Amygdala (tissue), 56 donors: Measurements from ENCODE around the gene ANAPC10.
"Not testable (repeated sequence)": the region's sequence is repeated elsewhere in the genome, so short reads cannot be mapped to it uniquely, and the experiment has no call there.

Experiments
- DNase-seq, 56 donors: peaks; one replicate each; lab custom pipeline; 2025; lab: John Stamatoyannopoulos, UW

Gene ANAPC10

DNA sequence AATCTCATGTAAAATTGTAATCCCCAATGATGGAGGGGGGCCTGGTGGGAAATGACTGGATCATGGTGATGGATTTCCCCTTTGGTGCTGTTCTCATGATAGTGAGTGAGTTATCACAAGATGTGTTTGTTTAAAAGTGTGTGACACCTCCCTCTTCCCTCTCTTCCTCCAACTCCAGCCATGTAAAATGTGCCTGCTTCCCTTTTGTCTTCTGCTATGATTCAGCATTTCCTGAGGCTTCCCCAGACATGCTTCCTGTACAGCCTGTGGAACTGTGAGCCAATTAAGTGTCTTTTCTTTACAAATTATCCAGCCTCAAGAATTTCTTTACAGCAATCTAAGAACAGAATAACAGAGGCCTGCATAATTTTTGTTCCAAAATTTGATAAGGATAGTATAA, 85.2 kb downstream of the ANAPC10 start:
- peak in 1 of 56 donors; percentile 2 for DNase-seq

- no peak for DNase-seq
These were observed 86.4 kb downstream of the ANAPC10 start for GRCh38 chr4:145011636-145012035.

- not testable (repeated sequence) for DNase-seq
These were observed 87.7 kb downstream of the ANAPC10 start for GRCh38 chr4:145010315-145010714.

GRCh38 chr4:145003675-145004074, 94.3 kb downstream of the ANAPC10 start:
- DNase-seq = no peak

GRCh38 chr4:145001635-145002034, 96.4 kb downstream of the ANAPC10 start:
- DNase-seq = no peak

GRCh38 chr4:145000656-145001055, 97.3 kb downstream of the ANAPC10 start:
- not testable (repeated sequence) for DNase-seq

DNA sequence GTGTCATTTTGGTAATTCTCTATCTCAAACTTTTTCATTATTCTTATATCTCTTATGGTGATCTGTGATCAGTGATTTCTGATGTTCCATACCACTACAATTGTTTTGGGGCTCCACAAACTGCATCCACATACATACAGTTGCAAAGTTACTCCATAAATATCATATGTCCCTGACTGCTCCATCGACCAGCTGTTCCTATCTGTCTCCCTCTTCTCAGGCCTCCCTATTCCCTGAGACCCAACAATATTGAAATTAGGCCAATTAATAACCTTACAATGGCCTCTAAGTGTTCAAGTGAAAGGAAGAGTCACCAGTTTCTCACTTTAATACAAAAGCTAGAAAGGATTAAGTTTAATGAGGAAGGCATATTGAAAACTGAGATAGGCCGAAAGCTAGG, 108.7 kb downstream of the ANAPC10 start:
- DNase-seq = no peak

GRCh38 chr4:144985531-144985930, 112.5 kb downstream of the ANAPC10 start:
- DNase-seq = no peak

GRCh38 chr4:144985014-144985413, 113.0 kb downstream of the ANAPC10 start:
- DNase-seq = no peak

DNA sequence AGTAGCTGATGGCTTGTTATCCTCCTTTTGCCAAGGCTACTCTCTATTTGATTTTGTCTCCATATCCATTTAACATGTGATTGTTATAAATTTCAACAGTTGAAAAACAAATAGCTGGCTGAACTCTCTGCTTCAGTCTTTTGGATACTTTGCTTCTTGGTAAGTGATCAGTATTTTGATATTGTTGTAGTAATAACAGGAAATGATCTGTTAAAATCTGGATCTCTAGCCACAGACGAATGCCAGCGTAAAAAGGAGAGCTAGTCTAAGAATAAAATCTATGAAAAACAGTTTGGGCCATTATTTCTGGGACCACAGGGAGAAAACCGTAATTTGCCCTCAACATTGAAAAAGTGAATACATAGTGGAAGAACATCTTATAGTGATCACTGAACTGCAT, 113.8 kb downstream of the ANAPC10 start:
- DNase-seq = no peak

DNA sequence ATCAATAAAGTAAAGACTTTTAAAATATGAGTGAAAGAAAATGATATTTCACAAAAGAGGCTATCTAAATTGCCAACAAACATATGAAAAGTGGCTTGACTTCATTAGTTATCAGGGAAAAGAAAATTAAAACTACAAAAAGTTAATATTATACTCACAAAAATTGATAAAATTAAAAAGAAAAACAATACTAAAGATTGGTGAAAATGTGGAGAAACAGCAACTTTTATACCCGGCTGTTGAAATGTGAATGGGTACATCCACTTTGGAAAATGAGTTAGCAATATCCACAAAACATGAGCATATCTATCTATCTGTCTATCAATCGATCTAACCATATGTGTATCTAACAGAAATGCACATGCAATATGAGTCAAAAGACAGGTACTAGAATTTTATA, 122.3 kb downstream of the ANAPC10 start:
- no peak for DNase-seq

DNA sequence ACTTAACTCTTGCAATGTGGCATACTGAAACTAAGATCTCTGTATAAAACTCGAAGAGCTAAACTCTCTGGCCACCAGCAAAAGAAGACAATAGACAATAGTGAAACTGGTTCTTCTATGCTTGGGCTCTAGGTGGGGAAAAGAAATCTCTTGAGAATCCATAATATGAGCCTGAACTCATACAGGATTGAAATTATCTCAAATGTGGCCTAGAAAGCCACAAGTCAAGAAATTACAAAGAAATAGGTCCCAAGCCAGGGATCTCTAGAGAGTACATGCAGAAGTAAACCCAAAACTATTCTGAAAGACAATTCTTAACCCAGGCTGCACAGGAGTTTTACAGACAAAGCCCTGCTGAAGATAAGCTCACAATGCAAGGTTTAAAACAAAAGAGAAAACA, 127.4 kb downstream of the ANAPC10 start:
- DNase-seq = no peak

DNA sequence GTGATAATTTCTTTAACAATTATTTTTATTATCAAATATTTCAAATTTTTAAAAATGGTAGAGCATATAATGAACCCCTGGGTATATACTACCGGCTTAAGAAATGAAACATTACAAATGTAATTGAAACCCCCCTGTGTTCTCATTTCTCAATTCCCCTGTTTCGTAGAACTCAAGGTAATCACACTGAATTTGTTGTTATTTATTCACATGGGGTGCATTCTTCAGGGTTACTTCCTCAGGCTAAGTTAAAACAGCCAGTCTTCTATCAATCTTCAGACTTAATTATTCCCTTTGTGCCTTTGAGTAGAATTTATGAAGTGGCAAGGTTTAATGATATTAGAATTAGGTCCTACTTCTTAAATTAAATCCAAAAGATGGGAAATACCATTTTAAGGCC, 128.2 kb downstream of the ANAPC10 start:
- DNase-seq = no peak

DNA sequence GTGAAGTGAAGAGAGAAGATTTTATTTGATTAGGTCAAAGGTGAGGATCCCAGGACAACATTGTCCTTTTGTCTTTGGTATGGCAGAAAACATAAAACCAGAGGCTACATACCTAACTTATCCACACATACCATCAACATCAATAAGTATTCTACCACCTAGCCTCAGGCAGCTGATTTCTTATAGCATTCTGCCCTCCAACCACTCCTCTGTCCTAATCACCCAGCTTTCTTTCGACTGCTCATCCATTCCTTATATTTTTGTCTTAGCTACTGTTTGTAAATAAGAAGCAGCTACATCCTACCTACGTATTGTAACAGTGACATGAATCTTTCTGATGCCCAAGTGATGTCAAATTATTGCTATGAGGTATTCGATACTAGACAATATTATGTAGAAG, 129.4 kb downstream of the ANAPC10 start:
- DNase-seq = no peak

- DNase-seq = no peak
These were observed 130.8 kb downstream of the ANAPC10 start for GRCh38 chr4:144967161-144967560.

- DNase-seq = no peak
These were observed 135.7 kb downstream of the ANAPC10 start for GRCh38 chr4:144962300-144962699.

GRCh38 chr4:144955104-144955503, 142.9 kb downstream of the ANAPC10 start:
- DNase-seq = no peak

- no peak for DNase-seq
These were observed 143.8 kb downstream of the ANAPC10 start for GRCh38 chr4:144954230-144954629.

- DNase-seq = no peak
These were observed 149.6 kb downstream of the ANAPC10 start for GRCh38 chr4:144948421-144948820.

DNA sequence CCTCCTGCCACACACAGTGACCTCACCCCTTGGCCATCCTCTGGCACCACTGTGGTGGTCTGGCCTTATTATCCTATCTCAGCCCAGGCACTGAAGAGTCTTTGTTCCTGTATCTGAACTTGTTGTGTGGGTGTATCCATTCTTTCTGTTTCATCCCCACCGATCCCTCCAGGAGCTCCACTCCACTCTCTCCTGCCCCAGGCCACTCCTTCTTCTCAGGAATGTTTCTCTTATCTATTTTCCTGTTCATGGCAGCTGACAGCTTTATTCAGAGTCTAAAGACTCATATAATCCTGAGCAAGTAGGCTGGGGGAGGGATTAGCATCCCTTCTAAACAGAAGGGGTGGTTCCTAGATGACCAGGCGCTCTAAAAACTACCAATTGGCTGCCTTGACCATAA, 150.0 kb downstream of the ANAPC10 start:
- no peak for DNase-seq
